ENCODE data around the gene PTCD3.

GRCh38 chr2:86068136-86068588 is 37.9 kb upstream of the PTCD3 start:
- TF ChIP-seq POLR2A (IDR thresholded peaks at IDR 0.05) (no peak), CTCF (IDR thresholded peaks at IDR 0.05) (no peak)

All from Peyer's patch (tissue), 4 donors.